Karpas-422 (cell line): ENCODE results near the gene C1QTNF1. TPM values are rescaled to one million over a fixed set of nuclear protein-coding genes. Genes with fewer than 3 reads are reported as not detected.

Experiments used
- DNase-seq: peaks from one replicate; pipeline ENCODE4 v3.0.0-alpha.2; 2015
- H2AFZ ChIP-seq: fragments of 200-600 bp; sonication (generic); 2 replicates; pipeline ENCODE4 v1.6.1; 2014; ENCODE audit warnings: antibody characterized with exemption, low read length, mixed read lengths
- H3K27ac ChIP-seq: fragments of 200-600 bp; sonication (generic); 2 replicates; pipeline ENCODE4 v1.5.1; 2014; ENCODE audit warnings: mild to moderate bottlenecking, low read length, moderate library complexity
- H3K27me3 ChIP-seq: fragments of 200-600 bp; sonication (generic); 2 replicates; pipeline ENCODE4 v1.6.1; 2014; ENCODE audit warnings: low read length, mixed read lengths
- H3K36me3 ChIP-seq: fragments of 200-600 bp; sonication (generic); 2 replicates; pipeline ENCODE4 v1.6.1; 2014; ENCODE audit warnings: low read length, mixed read lengths; ENCODE audit not compliant: insufficient read depth
- H3K4me1 ChIP-seq: fragments of 200-600 bp; sonication (generic); 2 replicates; pipeline ENCODE4 v1.6.1; 2014; ENCODE audit warnings: mild to moderate bottlenecking, low read length, mixed read lengths
- H3K4me2 ChIP-seq: fragments of 200-600 bp; sonication (generic); 2 replicates; pipeline ENCODE4 v1.6.1; 2014; ENCODE audit warnings: low read length, low read depth, mild to moderate bottlenecking; ENCODE audit not compliant: poor library complexity, severe bottlenecking
- H3K4me3 ChIP-seq: fragments of 200-600 bp; sonication (generic); 2 replicates; pipeline ENCODE4 v1.5.1; 2014; ENCODE audit warnings: mild to moderate bottlenecking, antibody characterized with exemption, low read length, mixed read lengths
- H3K79me2 ChIP-seq: fragments of 200-600 bp; sonication (generic); 2 replicates; pipeline ENCODE4 v1.6.1; 2014; ENCODE audit warnings: mild to moderate bottlenecking, low read length, mixed read lengths
- H3K9ac ChIP-seq: fragments of 200-600 bp; sonication (generic); 2 replicates; pipeline ENCODE4 v1.6.0; 2014; ENCODE audit warnings: low read length
- H3K9me2 ChIP-seq: fragments of 200-600 bp; sonication (generic), shearing (Covaris generic); replicated peaks from 2 replicates; pipeline ENCODE4 v1.6.0; 2014; ENCODE audit warnings: mild to moderate bottlenecking, low read length, moderate library complexity; ENCODE audit not compliant: insufficient read depth
- H3K9me3 ChIP-seq: fragments of 300-700, 200-600 bp; sonication (generic); 2 replicates; pipeline ENCODE4 v1.6.1; 2014; ENCODE audit warnings: low read length, mixed read lengths
- H4K20me1 ChIP-seq: fragments of 200-600 bp; sonication (generic); 2 replicates; pipeline ENCODE4 v1.6.1; 2014; ENCODE audit warnings: mild to moderate bottlenecking, antibody characterized with exemption, low read length, low read depth; ENCODE audit not compliant: insufficient read depth
- total RNA-seq: library from RNA; depleted of rRNA; stranded (reverse); fragments of >200 nt; shearing (Covaris generic); gene quantifications from 2 replicates; pipeline ENCODE4 v1.2.3, GENCODE V29; 2014; ENCODE audit warnings: low replicate concordance

The C1QTNF1 gene
- total RNA-seq, 1 experiment from 2014 or later = not detected

- Histone ChIP-seq H3K9me2 (no peaks in the 10 kb centered on the region), H3K4me2 (peak overlapping the region; percentile 76), H3K4me1 (peaks cover 28% of the 10 kb centered on the region), H3K9me3 (no peaks in the 10 kb centered on the region), H3K36me3 (no peaks in the 10 kb centered on the region), H3K27ac (no peak overlapping the region), H3K79me2 (peaks cover 58% of the 10 kb centered on the region), H3K4me3 (peak overlapping the region; percentile 97; the same call in 1 of the 2 replicates), H2AFZ (no peak overlapping the region), H3K27me3 (no peaks in the 10 kb centered on the region), H4K20me1 (peaks cover 14% of the 10 kb centered on the region; the same call in 1 of the 2 replicates), H3K9ac (peak overlapping the region; percentile 97)
- no peak for DNase-seq
These were observed 16.2 kb upstream of the C1QTNF1 start for GRCh38 chr17:79007504-79008381.

- H3K36me3 ChIP-seq = no peaks in the 10 kb centered on the region
- H3K4me2 ChIP-seq = peak overlapping the region; percentile 76
- H3K4me1 ChIP-seq = peaks cover 19% of the 10 kb centered on the region
- H3K79me2 ChIP-seq = peaks cover 47% of the 10 kb centered on the region
- H3K9me2 ChIP-seq = no peaks in the 10 kb centered on the region
- H4K20me1 ChIP-seq = peaks cover 12% of the 10 kb centered on the region; the same call in 1 of the 2 replicates
- H3K27me3 ChIP-seq = no peaks in the 10 kb centered on the region
- H2AFZ ChIP-seq = no peak overlapping the region
- peak overlapping the region; percentile 97 for H3K4me3 ChIP-seq
- peak overlapping the region; percentile 97 for H3K9ac ChIP-seq
- no peak for DNase-seq
- H3K9me3 ChIP-seq = peaks cover under 1% of the 10 kb centered on the region
- peak overlapping the region; percentile 52 for H3K27ac ChIP-seq
These were observed 15.1 kb upstream of the C1QTNF1 start for GRCh38 chr17:79008666-79009387.

GRCh38 chr17:79009397-79010303 lies 14.3 kb upstream of the C1QTNF1 start, which contains the start of gene CANT1:
TSS of gene CANT1 (minus strand) at chr17:79009764. CDS start at chr17:78997622, 12,142 bp downstream.
- Histone ChIP-seq H3K36me3 (no peaks in the 10 kb centered on the region), H3K9me3 (peaks cover 8% of the 10 kb centered on the region), H3K27ac (peak within 1 kb of the TSS; percentile 52), H3K4me1 (peaks cover 19% of the 10 kb centered on the region), H3K9ac (peak within 1 kb of the TSS; percentile 97), H3K79me2 (peaks cover 45% of the 10 kb centered on the region), H3K4me3 (peak within 1 kb of the TSS; percentile 97), H4K20me1 (peaks cover 12% of the 10 kb centered on the region; the same call in 1 of the 2 replicates), H2AFZ (peak within 1 kb of the TSS; percentile 98), H3K4me2 (peak within 1 kb of the TSS; percentile 76), H3K27me3 (no peaks in the 10 kb centered on the region; the same call in 1 of the 2 replicates), H3K9me2 (no peaks in the 10 kb centered on the region)
- DNase-seq = peak; percentile 96

DNA sequence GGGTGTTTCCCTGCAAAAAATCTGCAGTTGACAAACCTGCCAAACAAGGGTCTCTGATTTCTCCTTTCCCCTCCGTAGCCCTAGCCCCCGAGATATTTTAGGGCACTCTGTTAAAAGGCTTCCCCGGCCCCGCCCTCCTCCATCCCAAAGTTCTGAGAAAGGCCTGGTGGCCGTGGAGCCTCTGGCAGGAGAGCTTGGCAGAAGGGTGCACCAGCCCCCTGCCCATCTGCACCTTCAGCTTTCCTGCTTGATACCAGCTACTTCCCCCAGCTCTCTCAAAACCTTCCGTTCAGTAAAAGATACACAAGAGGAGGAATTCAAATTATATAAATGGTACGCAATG lies 13.7 kb upstream of the C1QTNF1 start:
- DNase-seq = no peak
- H2AFZ ChIP-seq = peak overlapping the region; percentile 98; the same call in 1 of the 2 replicates
- H3K4me3 ChIP-seq = peak overlapping the region; percentile 97
- H3K9me3 ChIP-seq = peaks cover 8% of the 10 kb centered on the region
- peaks cover 12% of the 10 kb centered on the region; the same call in 1 of the 2 replicates for H4K20me1 ChIP-seq
- no peaks in the 10 kb centered on the region for H3K9me2 ChIP-seq
- no peak overlapping the region for H3K27ac ChIP-seq
- H3K27me3 ChIP-seq = no peaks in the 10 kb centered on the region; the same call in 1 of the 2 replicates
- H3K4me2 ChIP-seq = peak overlapping the region; percentile 76
- H3K4me1 ChIP-seq = peaks cover 19% of the 10 kb centered on the region
- H3K36me3 ChIP-seq = no peaks in the 10 kb centered on the region
- peak overlapping the region; percentile 97 for H3K9ac ChIP-seq
- peaks cover 41% of the 10 kb centered on the region for H3K79me2 ChIP-seq

GRCh38 chr17:79011451-79012147 lies 12.4 kb upstream of the C1QTNF1 start:
- H3K9me2 ChIP-seq = no peaks in the 10 kb centered on the region
- no peak for DNase-seq
- no peak overlapping the region for H3K4me3 ChIP-seq
- H3K27me3 ChIP-seq = no peaks in the 10 kb centered on the region; the same call in 1 of the 2 replicates
- peaks cover 19% of the 10 kb centered on the region for H3K4me1 ChIP-seq
- H3K79me2 ChIP-seq = peaks cover 28% of the 10 kb centered on the region
- H3K9ac ChIP-seq = no peak overlapping the region
- no peak overlapping the region for H3K4me2 ChIP-seq
- peaks cover 8% of the 10 kb centered on the region for H3K9me3 ChIP-seq
- no peak overlapping the region for H3K27ac ChIP-seq
- H3K36me3 ChIP-seq = no peaks in the 10 kb centered on the region
- H4K20me1 ChIP-seq = peaks cover 11% of the 10 kb centered on the region; the same call in 1 of the 2 replicates
- H2AFZ ChIP-seq = peak overlapping the region; percentile 37; the same call in 1 of the 2 replicates

- Histone ChIP-seq H3K4me1 (peaks cover 19% of the 10 kb centered on the region), H3K79me2 (peaks cover 18% of the 10 kb centered on the region), H2AFZ (no peak overlapping the region), H3K4me2 (no peak overlapping the region), H4K20me1 (peaks cover 7% of the 10 kb centered on the region; the same call in 1 of the 2 replicates), H3K4me3 (no peak overlapping the region), H3K27ac (no peak overlapping the region), H3K9me2 (no peaks in the 10 kb centered on the region), H3K9ac (no peak overlapping the region), H3K27me3 (no peaks in the 10 kb centered on the region; the same call in 1 of the 2 replicates), H3K9me3 (peaks cover 8% of the 10 kb centered on the region), H3K36me3 (no peaks in the 10 kb centered on the region)
- DNase-seq = no peak
These were observed 11.3 kb upstream of the C1QTNF1 start for GRCh38 chr17:79012563-79013134.
